Epithelial cell of proximal tubule (primary cell): ENCODE results near the gene LPAR5. TPM values are rescaled to one million over a fixed set of nuclear protein-coding genes. Genes with fewer than 3 reads are reported as not detected.
"Not testable (repeated sequence)": the region's sequence is repeated elsewhere in the genome, so short reads cannot be mapped to it uniquely, and the experiment has no call there.

Source experiments
- DNase-seq: peaks from one replicate; pipeline ENCODE4 v3.0.0-alpha.2; 2011; ENCODE audit warnings: low read depth
- H3K4me3 ChIP-seq: 2 replicates; pipeline ENCODE4 v1.5.1; 2011; ENCODE audit warnings: low read depth, mild to moderate bottlenecking, low read length
- total RNA-seq: library from RNA; depleted of rRNA; stranded (reverse); fragments of >200 nt; gene quantifications from 2 replicates; pipeline ENCODE4 v1.2.3, GENCODE V29; 2015
- TF ChIP-seq, protein P1 (sequence below): conservative IDR thresholded peaks from 2 replicates; pipeline ENCODE4 v1.5.1; 2012; ENCODE audit warnings: low read depth, mild to moderate bottlenecking, low read length

Gene LPAR5
- total RNA-seq, 1 donor from 2014 or later, result 0.81 TPM

DNA sequence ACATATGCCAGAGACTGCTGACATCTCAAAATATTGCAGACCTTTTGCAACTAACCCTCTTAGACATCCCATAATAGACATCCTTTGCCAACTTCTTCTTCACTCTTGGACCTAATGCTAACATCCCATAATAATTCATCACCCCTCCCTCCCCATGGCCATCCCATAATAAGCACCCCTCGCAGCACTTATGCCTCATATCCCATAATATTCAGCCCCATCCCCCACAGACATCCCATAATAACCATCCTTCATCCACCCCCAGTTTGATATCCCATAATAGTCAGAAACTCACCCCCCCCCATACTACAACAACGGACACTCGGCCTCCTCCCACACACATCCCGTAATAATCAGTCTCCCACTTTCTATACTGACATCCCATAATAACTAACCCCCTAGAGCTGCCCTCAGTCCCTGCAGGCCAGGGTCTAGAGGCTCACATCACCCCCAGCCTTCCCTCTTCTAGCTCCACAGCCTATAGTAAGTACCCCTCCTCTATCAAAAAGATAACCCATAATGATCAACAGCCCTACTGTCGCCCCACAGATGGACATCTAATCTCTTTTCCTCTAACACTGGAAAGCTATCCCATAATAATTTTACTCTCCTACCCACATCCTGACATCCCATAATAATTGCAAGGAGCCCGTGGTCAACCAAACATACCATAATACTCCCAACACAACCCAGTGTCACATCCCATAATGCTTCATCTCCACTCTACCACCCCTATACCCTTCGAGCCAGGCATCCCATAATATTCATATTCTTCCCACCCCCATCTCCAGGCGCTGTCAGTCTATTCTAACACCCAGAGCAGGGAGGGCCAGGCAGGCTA, 27.8 kb downstream of the LPAR5 start:
- DNase-seq, result no peak
- no peak overlapping the region for H3K4me3 ChIP-seq
- TF ChIP-seq, protein P1, sequence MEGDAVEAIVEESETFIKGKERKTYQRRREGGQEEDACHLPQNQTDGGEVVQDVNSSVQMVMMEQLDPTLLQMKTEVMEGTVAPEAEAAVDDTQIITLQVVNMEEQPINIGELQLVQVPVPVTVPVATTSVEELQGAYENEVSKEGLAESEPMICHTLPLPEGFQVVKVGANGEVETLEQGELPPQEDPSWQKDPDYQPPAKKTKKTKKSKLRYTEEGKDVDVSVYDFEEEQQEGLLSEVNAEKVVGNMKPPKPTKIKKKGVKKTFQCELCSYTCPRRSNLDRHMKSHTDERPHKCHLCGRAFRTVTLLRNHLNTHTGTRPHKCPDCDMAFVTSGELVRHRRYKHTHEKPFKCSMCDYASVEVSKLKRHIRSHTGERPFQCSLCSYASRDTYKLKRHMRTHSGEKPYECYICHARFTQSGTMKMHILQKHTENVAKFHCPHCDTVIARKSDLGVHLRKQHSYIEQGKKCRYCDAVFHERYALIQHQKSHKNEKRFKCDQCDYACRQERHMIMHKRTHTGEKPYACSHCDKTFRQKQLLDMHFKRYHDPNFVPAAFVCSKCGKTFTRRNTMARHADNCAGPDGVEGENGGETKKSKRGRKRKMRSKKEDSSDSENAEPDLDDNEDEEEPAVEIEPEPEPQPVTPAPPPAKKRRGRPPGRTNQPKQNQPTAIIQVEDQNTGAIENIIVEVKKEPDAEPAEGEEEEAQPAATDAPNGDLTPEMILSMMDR, result no peak

DNA sequence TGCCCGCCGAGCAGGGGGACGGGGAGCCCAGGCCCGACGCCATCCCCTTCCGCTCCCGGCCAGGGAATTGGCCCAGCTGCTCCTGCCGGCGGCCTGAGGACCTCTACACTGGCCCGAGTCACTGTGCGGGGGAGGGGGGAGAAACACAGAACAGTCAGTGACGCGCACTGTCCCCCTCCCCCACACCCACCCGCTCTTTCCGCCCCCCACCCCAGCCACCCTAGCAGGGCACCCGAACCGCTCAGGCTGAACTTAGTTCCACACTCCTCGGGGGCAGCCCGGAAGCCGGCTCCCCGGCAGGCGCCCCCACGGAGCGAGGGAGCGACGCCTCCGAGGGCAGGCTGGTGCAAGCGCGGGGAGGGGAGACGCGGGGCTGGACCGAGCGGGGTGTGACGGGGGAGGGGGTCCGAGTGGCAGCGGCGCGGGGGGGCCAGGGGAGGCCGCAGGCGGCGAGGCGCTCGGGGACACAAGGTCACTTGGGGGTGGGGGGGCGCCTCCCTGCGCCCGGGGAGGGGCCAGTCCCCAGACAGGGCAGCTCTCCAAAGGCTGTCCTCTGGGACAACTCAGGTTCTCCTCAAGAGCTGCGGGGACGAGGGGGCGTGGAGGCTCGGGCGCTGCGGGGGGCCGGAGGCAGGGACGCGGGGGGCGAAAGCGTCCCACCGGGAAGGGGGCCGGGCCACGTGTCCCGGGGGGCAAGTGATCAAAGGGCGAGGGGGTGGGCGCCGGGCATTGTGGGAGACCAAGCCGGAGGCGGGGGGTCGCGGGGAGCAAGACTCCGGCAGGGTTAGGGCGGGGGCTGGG, 29.2 kb downstream of the LPAR5 start:
- TF ChIP-seq, protein P1, result no peak
- DNase-seq, result no peak
- peak overlapping the region; percentile 89 for H3K4me3 ChIP-seq

- peak overlapping the region; percentile 89 for H3K4me3 ChIP-seq
- TF ChIP-seq, protein P1, result peak; percentile 12
- no peak for DNase-seq
Measured at GRCh38 chr12:6605421-6606330, 30.1 kb downstream of the LPAR5 start.

DNA sequence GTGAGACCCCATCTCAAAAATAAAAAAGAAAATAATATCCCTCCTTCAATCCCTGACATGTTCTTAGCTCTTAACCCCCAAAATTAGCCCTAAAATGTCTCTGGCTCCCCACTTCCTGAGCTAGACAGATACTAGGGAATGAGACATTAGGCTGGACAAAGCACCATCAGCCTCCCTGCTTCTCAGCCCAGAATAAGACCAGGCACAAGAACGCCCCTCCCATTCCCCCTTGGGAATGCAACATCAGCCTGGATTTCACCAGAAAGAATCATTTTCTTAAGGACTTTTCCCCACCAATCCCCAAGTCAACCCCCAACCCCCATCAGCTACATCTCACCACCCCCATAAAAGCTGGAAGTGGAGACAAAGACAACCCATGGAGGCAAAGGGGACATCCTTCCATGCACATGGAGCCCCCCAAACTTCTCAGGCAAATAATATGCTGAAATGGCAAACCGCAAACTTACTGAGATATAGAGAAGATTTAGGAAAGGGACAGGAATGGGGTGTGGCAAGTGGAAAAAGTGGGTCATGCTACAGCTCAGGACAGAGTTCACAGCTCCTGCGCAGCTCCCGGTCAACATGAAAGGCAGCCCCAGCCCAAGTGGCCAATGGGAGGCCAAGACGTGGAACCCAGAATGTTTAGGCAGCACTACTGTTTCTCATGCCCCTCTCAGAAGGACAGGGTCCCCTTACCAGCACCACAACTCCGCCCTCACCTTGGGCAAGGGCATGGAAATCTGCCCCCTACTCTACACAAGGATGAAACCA, 31.3 kb downstream of the LPAR5 start:
- no peak for DNase-seq
- peak overlapping the region; percentile 89 for H3K4me3 ChIP-seq
- TF ChIP-seq, protein P1, result no peak

GRCh38 chr12:6603095-6603567, 32.6 kb downstream of the LPAR5 start:
- TF ChIP-seq, protein P1, result no peak
- H3K4me3 ChIP-seq, result peak overlapping the region; percentile 26
- no peak for DNase-seq

DNA sequence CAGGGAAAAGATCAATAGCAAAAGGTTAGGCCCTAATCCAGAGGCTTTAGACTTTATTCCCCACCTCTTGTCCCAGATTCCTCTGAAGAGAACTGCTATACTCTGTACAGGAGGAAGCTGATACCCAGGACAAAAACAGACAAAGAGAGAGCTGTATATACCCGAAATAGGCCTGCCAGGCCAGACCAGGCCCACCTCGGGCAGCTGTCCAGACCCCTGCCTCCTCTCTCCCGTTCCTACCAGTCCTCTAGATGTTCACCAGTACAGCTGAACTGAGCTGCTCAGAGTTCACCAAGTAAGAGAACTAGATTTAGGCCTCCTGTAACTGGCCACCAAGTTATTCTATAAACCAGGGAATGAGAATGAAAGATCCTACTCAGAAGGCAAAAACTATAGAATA, 33.2 kb downstream of the LPAR5 start:
- TF ChIP-seq, protein P1, result no peak
- H3K4me3 ChIP-seq, result no peak overlapping the region
- DNase-seq, result no peak

DNA sequence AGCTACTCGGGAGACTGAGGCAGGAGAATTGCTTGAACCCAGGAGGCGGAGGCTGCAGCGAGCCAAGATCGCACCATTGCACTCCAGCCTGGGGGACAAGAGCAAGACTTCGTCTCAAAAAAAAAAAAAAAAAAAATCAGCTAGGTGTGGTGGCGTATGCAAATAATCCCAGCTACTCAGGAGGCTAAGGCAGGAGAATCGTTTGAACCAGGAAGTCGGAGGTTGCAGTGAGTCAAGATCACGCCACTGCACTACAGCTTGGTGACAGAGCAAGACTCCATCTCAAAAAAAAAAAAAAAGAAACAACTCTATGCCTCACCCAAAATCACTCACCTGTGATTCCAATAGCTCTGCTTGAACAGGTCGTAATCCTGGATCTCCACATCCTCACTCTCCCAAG, 40.1 kb downstream of the LPAR5 start:
- not testable (repeated sequence) for DNase-seq, H3K4me3 ChIP-seq
